Sigmoid colon (tissue), 7 donors: ENCODE data around the gene SF3B6. TPM values are rescaled to one million over a fixed set of nuclear protein-coding genes. Genes with fewer than 3 reads are reported as not detected.

Experiments
- DNase-seq: peaks from one replicate; pipeline ENCODE4 v3.0.0-alpha.2; 2019
- H3K27ac ChIP-seq, 4 donors: fragments of 200-600 bp; sonication (generic); one replicate each; pipeline ENCODE4 v1.5.1; 2016 to 2019; ENCODE audit warnings: mild to moderate bottlenecking in 1 of 4
- H3K27me3 ChIP-seq, 3 donors: fragments of 200-600 bp; sonication (generic); one replicate each; pipeline ENCODE4 v1.5.1; 2019; ENCODE audit warnings: mild to moderate bottlenecking in 1 of 3
- H3K36me3 ChIP-seq, 4 donors: fragments of 200-600 bp; sonication (generic); one replicate each; pipeline ENCODE4 v1.5.1; 2016 to 2019
- H3K4me1 ChIP-seq, 4 donors: fragments of 200-600 bp; sonication (generic); one replicate each; pipeline ENCODE4 v1.5.1; 2017 to 2019
- H3K4me3 ChIP-seq, 4 donors: fragments of 200-600 bp; sonication (generic); one replicate each; pipeline ENCODE4 v1.5.1; 2017 to 2019; ENCODE audit warnings: mild to moderate bottlenecking in 2 of 4, moderate library complexity in 1 of 4
- H3K9me3 ChIP-seq, 4 donors: fragments of 200-600 bp in 3 of 4; sonication (generic) in 3 of 4; one replicate each; pipeline versions ENCODE4 v1.5.1 to v1.6.1; 2013 to 2019
- CTCF ChIP-seq, 4 experiments: fragments of 450-650 bp in 3 of 4; fragments of 200-600 bp in 1 of 4; IDR thresholded peaks; one replicate each; pipeline ENCODE4 v1.5.1; 2016 to 2019; ENCODE audit warnings: antibody characterized with exemption in 4 of 4, mild to moderate bottlenecking in 3 of 4, moderate library complexity in 2 of 4
- EP300 ChIP-seq, 4 donors: sonication (generic); formaldehyde crosslinking; IDR thresholded peaks; one replicate each; pipeline ENCODE4 v1.6.1; 2017; ENCODE audit warnings: antibody characterized with exemption in 4 of 4
- POLR2A ChIP-seq, 2 donors: fragments of 450-650 bp; IDR thresholded peaks; one replicate each; pipeline ENCODE4 v1.6.1; 2016; ENCODE audit warnings: antibody characterized with exemption in 2 of 2, mild to moderate bottlenecking in 2 of 2, moderate library complexity in 2 of 2
- POLR2AphosphoS5 ChIP-seq, 4 donors: sonication (generic); formaldehyde crosslinking; IDR thresholded peaks; one replicate each; pipeline ENCODE4 v1.6.1; 2017; ENCODE audit warnings: antibody characterized with exemption in 4 of 4
- WGBS, 2 donors: extraction: QIAGEN DNeasy Blood & Tissue Kit; methylation state at CpG; one replicate each; pipeline ENCODE4 v1.1.7; 2013; 5-methylcytosine and 5-hydroxymethylcytosine counted together
- intact Hi-C: fragments of 100-400 bp; cut with DNase I; formaldehyde crosslinking; loops from one replicate; pipeline ENCODE4 v1.15.1; 2023
- polyA plus RNA-seq, 3 donors: library from polyadenylated mRNA; stranded (reverse); fragments of 200-250 nt; gene quantifications; one replicate each; pipeline ENCODE4 v1.2.3, GENCODE V29; 2013
- total RNA-seq, 4 donors: library from RNA; depleted of rRNA; stranded (reverse); fragments of >200 nt; gene quantifications; one replicate each; pipeline ENCODE4 v1.1.0, GENCODE V29; 2016
- donor health status: healthy with polysubstance abuse.
- donor health status: Bipolar disorder and iron deficiency.
- donor health status: healthy.

Gene SF3B6
- total and polyA plus RNA-seq, 7 donors: 95.6 to 255 (median 140) TPM

GRCh38 chr2:24121469-24121868, 45.3 kb upstream of the SF3B6 start:
- DNase-seq: no peak
- Histone ChIP-seq H3K36me3 (no peaks in the 10 kb centered on the region), H3K9me3 (no peaks in the 10 kb centered on the region), H3K4me3 (no peak overlapping the region), H3K27ac (peak overlapping the region in 2 of 4 donors; percentile 91 to 92), H3K27me3 (no peaks in the 10 kb centered on the region), H3K4me1 (peaks cover 0 to 32% (median 15%) of the 10 kb centered on the region in 4 donors)
- TF ChIP-seq CTCF (IDR thresholded peaks at IDR 0.05) (no peak), POLR2A (IDR thresholded peaks at IDR 0.05) (no peak), POLR2AphosphoS5 (IDR thresholded peaks at IDR 0.05) (no peak), EP300 (IDR thresholded peaks at IDR 0.05) (no peak)
- intact Hi-C loops: loop anchor here (10.0 kb wide), 2 partner anchors 263 to 673 kb away; partner anchors contain the start of genes CENPO and PTRHD1
- WGBS, 2 donors: 80 to 91% methylated on average over 4 of the region's 4 CpGs

- intact Hi-C loops: loop anchor here (10.0 kb wide), 2 partner anchors 264 to 674 kb away; partner anchors contain the start of genes CENPO and PTRHD1
- no peak overlapping the region for H3K4me3 ChIP-seq
- no peaks in the 10 kb centered on the region for H3K27me3 ChIP-seq
- no peak for DNase-seq
- TF ChIP-seq EP300 (IDR thresholded peaks at IDR 0.05) (no peak), POLR2A (IDR thresholded peaks at IDR 0.05) (no peak), CTCF (IDR thresholded peaks at IDR 0.05) (no peak), POLR2AphosphoS5 (IDR thresholded peaks at IDR 0.05) (no peak)
- WGBS, 2 donors: 85 to 92% methylated on average over 5 of the region's 5 CpGs
- H3K36me3 ChIP-seq: no peaks in the 10 kb centered on the region
- no peaks in the 10 kb centered on the region for H3K9me3 ChIP-seq
- H3K4me1 ChIP-seq: peaks cover 0 to 32% (median 15%) of the 10 kb centered on the region in 4 donors
- peak overlapping the region in 1 of 4 donors; percentile 91 for H3K27ac ChIP-seq
Observed at GRCh38 chr2:24121066-24121465, 44.9 kb upstream of the SF3B6 start.

- Histone ChIP-seq H3K36me3 (peaks cover 0 to 8% (median 0%) of the 10 kb centered on the region in 4 donors), H3K9me3 (no peaks in the 10 kb centered on the region), H3K27ac (no peak overlapping the region), H3K4me1 (peaks cover 0 to 17% (median 2%) of the 10 kb centered on the region in 4 donors), H3K4me3 (no peak overlapping the region), H3K27me3 (no peaks in the 10 kb centered on the region)
- intact Hi-C loops: no loop called here
- WGBS, 2 donors: 95 to 98% methylated on average over 1 of the region's 1 CpG
- no peak for TF ChIP-seq POLR2AphosphoS5 (IDR thresholded peaks at IDR 0.05)
- no peak for TF ChIP-seq CTCF (IDR thresholded peaks at IDR 0.05)
- no peak for TF ChIP-seq POLR2A (IDR thresholded peaks at IDR 0.05)
- no peak for TF ChIP-seq EP300 (IDR thresholded peaks at IDR 0.05)
- no peak for DNase-seq
Observed at GRCh38 chr2:24117902-24118301, 41.8 kb upstream of the SF3B6 start.

- WGBS, 2 donors: 47 to 49% methylated on average over 2 of the region's 2 CpGs
- Histone ChIP-seq H3K4me3 (no peak overlapping the region), H3K27ac (no peak overlapping the region), H3K9me3 (no peaks in the 10 kb centered on the region), H3K27me3 (no peaks in the 10 kb centered on the region), H3K4me1 (no peaks in the 10 kb centered on the region), H3K36me3 (peaks cover 0 to 8% (median 0%) of the 10 kb centered on the region in 4 donors)
- no peak for TF ChIP-seq EP300 (IDR thresholded peaks at IDR 0.05)
- no peak for TF ChIP-seq POLR2AphosphoS5 (IDR thresholded peaks at IDR 0.05)
- no peak for TF ChIP-seq CTCF (IDR thresholded peaks at IDR 0.05)
- TF ChIP-seq POLR2A (IDR thresholded peaks at IDR 0.05): no peak
- no peak for DNase-seq
- intact Hi-C loops: no loop called here
Observed at GRCh38 chr2:24115057-24115456, 38.9 kb upstream of the SF3B6 start.

- Histone ChIP-seq H3K4me1 (no peaks in the 10 kb centered on the region), H3K27me3 (no peaks in the 10 kb centered on the region), H3K4me3 (no peak overlapping the region), H3K36me3 (peaks cover 0 to 8% (median 0%) of the 10 kb centered on the region in 4 donors), H3K27ac (no peak overlapping the region), H3K9me3 (no peaks in the 10 kb centered on the region)
- no peak for TF ChIP-seq EP300 (IDR thresholded peaks at IDR 0.05)
- TF ChIP-seq POLR2A (IDR thresholded peaks at IDR 0.05): no peak
- no peak for TF ChIP-seq POLR2AphosphoS5 (IDR thresholded peaks at IDR 0.05)
- no peak for TF ChIP-seq CTCF (IDR thresholded peaks at IDR 0.05)
- intact Hi-C loops: no loop called here
- 75 to 84% methylated on average over 2 of the region's 2 CpGs for WGBS, 2 donors
- DNase-seq: no peak
Observed at GRCh38 chr2:24111407-24111901, 35.3 kb upstream of the SF3B6 start.
